ENCODE data around the gene HOXB1.

The HOXB1 gene

DNA sequence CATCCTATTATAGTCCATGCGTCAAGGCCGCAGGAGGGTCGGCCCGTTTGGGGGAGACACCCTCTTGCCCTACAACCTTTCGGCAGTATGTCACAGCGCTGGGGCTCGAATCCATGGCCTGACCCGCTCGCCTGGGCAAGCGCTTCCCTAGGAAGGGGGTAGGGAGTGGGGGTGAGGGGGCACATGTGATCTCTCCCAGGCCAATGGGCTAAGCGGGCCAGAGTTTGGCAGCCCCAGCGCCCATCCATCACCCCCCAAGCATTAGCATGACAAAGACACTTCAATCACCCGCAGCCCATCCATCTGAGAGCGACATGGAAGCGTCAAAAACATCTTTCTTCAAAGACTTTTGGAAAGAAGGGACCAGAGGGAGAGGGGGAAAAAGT, at the start of gene HOXB1:
HOXB1 (minus strand) TSS at position 125 of the 386 bp plus-strand sequence; CDS start at position 18, 107 bp downstream.
- in situ Hi-C loops (cut with MboI; ENCODE audit: low sequenced_read_pairs) = no loop called here

DNA sequence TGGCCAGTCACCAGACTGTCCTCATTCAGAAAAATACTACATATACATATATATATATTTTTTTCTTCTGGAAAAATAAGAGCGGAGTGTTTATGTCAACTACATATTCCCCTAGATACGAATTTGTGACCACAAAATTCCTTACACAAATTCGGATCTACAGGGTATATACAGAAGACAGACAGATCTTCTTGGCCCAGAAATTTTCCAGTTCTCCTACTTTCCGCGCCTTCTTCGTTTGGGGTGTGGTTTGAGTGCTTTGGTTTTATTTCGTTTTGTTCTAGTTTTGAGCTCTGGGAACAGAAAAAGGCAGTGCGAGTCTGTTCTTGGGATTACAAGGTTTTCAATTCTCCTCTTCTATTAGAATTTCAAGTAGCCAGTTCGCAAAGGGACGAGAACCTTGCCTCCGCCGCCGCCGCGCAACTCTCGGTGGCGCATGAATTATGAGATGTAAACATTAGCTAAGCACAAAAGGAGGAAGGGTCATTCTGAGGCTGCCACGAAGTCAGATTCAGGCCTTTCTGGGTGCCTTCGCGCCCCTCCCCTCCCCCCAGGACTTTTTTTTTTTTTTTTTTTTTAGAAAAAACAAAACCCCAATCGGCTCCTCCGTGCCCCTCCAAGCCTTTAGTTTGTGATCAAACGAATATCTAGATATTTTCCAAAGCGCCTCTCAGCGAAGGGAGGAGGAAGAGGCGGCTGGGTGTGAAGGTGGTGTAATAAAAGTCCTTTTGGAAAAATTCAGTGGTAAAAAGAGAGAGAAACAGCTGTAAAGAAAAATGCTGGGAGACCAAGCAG, 49.1 kb upstream of the HOXB1 start:
- in situ Hi-C loops (cut with MboI; ENCODE audit: low sequenced_read_pairs) = no loop called here

DNA sequence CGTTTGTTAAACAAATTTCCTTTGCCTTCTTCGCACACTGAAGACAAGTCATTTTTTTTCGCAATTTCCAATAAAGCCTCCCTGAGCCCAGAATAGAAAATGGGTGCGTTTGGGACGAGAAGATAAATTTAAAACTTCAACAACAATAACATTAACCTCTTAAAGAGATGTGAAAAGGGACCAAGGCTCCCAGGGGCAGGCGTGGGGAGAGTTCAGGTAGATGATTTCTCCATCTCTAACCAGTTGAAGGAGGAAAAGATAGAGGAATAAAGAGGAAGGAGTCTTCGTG, 48.6 kb upstream of the HOXB1 start:
- in situ Hi-C loops (cut with MboI; ENCODE audit: low sequenced_read_pairs) = no loop called here

DNA sequence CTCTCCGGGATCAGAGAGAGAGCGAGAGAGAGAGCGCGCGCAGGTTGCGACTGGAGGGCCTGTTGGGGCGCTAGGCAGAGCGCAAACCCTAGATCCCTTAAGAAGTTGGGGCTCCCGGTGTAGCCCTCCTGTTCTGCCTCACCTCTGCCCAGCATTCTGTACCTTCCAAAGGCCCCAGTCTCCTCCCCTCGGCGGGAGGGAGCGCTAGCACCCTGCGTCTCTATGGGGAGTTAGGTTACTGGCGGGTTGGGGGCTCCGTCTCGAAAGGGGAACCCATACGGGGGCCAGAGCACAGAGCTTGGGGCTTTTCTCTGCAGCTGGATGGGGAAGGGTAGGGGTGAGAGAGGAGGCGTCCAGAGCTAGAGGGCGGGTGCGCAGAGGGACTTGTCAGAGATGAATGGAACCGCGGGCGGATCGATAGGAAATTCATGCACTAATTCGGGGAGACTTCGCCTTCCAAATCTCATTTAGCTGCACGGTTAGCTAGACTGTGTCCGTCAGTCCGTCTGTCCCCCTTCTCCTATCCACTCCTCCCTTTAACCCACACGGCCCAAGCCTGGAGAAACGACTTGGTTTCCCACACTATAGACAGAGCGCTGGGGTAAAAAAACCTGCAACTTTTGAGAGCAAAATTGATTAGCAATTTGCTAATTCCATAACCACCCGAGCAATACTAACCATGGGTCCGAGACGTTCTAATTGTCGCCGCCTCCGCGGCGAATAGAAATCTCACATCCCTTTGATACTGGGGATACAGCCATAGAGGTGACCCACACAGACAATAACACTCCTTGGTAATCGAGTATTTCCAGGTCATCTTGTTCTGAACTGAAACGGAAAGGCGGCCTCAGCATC, 48.0 kb upstream of the HOXB1 start:
- in situ Hi-C loops (cut with MboI; ENCODE audit: low sequenced_read_pairs) = no loop called here

DNA sequence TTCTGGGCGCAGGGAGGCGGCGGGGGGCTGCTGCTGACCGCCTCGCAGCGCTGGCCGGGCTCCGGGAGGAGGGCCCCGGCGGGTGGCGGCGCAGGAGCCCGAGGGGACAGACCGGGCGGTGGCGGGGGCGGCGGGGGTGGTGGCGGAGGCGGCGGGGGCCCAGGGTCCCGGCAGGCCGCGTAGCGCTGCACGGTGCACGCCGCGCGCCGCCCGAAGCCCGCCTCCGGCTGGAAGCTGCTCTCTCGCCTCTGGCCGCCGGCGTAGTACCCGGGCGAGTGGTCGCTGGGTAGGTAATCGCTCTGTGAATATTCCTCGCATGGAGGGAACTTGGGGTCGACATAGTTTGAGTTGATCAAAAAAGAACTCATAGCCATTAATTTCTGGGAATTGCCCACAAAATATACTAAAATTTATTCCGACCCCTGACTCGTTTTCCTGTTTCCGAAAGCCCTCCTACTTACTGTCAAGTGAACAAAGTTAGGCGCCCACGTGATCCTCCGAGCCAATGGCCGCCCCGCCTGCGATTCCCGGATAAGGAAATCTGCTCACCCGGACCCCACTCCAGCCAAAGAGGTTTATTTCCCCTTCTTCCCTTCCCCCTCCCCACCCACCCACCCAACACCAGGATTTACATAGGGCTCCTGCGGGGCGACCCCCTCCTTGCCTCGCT, 47.3 kb upstream of the HOXB1 start, which contains the start of gene HOXB4:
HOXB4 (minus strand) TSS at position 405 of the 670 bp plus-strand sequence; CDS start at position 374, 31 bp downstream.
- in situ Hi-C loops (cut with MboI; ENCODE audit: low sequenced_read_pairs) = no loop called here

DNA sequence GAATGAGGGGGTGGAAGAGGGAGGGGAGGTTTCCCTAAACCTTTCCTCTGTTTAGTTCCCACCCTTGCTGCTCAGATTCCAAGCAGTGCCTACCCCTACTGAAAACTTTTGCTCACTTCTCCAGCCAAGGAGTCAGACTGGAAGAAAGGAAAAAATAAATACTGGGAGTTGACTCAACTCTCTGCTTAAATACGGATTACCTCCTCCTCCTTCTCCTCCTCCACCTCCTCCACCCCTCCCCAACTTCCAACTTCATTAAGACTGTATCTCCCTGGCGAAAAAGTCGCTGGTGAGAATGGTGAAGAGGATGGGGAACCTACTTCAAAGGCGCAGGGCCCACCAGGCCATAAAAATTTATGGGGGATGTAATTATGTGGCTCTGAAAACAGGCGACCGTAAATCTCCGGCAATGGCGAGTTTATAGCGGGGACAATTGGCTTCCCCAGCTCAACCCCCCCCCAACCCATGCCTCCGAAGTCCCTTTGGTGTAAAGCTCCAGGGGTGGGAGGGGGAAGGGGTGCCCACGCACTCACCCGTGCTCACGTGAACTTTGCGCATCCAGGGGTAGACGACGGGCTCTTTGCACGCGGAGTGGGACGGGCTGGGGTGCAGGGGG, 46.6 kb upstream of the HOXB1 start:
- in situ Hi-C loops (cut with MboI; ENCODE audit: low sequenced_read_pairs) = no loop called here

DNA sequence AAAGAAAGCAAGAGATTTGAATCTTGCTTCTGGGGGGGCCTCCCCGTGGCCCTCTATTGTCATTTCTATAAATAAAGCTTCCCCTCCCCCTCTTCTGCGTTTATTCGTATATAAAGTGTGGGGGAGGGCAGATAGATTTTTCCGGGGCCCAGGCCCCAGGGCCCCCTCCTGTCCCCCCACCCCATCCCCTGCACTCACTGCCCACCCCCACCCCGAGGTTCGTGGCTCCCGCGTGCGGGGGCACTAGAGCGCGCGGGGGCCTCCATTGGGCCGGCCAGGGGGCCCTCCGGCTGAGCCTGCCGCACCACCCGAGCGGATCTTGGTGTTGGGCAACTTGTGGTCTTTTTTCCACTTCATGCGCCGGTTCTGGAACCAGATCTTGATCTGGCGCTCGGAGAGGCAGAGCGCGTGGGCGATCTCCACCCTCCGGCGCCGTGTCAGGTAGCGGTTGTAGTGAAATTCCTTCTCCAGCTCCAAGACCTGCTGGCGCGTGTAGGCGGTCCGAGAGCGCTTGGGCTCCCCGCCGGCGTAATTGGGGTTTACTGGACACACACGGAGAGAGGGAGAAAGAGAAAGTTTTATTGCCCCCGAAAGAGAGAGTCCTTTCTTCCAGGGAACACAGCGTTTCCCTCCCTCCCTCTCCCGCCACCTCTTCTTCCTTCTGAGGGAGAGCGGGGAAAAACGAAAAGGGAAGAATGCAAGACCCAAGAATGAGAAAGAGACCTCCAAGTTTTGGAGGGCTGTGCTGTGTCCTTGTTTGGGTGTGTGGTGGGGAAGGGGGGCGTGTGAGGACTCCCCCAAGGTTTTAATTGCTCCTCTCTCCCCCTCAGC, 45.9 kb upstream of the HOXB1 start:
- in situ Hi-C loops (cut with MboI; ENCODE audit: low sequenced_read_pairs) = no loop called here

DNA sequence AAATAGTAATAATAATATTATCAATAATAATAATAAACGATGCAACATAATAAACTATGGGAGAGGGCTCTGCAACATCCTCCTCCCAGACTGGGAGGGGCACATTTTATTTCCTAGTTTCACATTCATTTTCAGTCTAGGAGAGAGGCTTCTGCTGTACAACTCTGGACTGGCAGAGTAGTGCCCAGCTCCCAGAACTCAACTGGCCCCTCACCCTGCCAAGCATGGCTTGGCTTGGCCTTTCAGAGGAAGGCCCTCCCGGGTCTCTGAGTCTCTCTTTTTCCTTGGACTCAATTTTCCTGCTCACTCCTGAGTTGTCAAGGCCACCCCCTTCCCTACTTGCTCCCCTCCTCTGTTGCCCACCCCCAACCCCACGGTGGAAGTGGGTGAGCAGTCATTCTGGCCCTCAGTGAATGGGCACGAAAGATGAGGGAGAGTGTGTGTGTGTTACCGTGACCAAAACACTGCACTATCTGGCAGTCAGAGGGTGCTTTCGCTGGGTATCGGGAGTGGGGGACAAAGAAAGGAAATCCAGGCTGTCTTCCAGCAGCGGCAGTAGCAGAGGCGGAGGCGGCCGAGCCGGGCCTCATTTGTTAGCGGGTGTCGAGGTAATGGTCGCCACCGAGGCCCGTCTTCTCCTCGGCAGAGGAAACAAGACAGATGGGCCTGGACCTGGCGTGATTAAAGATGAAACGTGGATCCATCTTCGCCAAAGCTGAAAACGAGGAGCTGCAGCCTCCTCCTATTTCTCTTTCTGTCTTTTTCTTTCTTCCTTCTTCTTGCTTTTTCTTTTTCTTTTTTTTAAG, 45.1 kb upstream of the HOXB1 start:
- in situ Hi-C loops (cut with MboI; ENCODE audit: low sequenced_read_pairs) = no loop called here

DNA sequence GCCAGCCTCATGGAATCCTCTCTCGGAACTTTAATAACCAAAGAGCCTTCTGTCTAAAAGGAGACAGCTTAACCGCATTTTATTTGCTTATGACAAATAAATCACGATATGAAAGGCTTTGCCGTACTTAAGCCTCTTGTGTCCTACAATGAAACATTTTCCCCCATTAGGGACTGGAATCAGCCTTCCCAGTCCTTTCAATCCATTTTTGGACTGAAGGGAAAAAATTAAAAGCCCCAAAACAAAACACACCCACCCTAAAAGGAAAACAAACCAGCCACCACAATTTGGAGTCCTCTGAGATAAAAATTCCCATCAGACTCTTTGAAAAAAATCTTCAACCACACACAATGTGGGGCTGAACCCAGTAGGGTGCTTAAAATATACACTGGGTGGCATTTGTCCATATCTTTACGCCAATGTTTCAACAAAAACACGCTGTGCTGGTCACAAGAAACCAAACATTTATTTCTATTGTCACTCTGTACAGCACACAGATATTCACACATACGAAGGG, 44.3 kb upstream of the HOXB1 start:
- in situ Hi-C loops (cut with MboI; ENCODE audit: low sequenced_read_pairs) = no loop called here

DNA sequence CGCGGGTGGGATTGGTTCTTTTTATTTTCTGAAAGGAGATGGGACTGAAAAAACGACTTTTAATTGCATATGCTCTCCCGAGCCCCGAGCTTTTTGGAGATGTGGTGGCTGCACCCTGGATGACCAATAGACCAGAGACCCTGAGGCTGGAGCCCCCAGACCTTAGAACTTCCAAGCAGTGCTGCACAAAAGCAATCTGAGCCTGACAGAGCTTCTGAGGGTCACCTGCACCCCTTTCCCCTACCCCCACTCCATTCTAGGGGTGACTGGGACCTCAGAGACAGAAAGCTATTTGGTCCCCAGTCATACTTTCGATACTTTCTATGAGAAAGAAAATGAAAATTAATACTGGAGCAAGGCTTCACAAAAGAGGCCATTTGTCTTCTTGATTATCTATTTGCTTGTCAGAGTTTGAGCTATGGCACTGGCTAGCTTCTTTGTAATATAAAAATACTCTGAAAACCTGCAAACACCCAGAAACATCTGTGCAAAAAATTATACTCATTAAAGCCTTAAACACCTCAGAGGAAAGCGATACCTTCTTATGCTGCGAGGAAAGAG, 43.8 kb upstream of the HOXB1 start:
- in situ Hi-C loops (cut with MboI; ENCODE audit: low sequenced_read_pairs) = no loop called here

DNA sequence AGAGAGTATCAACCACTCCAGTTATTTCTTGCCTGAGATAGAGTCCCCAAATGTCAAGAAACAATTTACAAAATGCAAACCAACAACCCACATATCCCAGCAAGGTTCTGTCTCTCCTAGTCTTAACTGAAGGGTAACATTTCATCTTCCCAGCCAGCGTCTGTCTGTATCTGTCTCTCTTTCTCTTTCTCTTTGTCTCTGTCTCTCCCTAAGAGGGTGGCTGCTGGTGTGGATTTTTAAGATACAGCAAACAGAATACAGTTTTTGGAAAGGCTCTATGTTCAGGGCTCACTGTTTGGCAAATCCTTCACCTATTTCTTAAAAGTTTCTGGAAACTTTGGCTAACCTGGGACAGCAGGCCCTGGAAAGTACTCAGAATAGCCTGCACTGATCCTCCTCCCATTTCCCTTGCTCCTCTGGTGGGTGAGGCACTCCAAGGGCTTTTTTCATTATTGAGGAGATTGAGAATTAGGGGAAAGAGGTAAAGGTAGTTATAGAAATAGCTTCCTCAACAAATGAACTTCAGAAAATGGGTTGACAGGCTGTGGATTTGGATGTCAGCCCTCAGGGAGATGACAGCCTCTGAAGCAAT, 41.1 kb upstream of the HOXB1 start:
- in situ Hi-C loops (cut with MboI; ENCODE audit: low sequenced_read_pairs) = no loop called here

DNA sequence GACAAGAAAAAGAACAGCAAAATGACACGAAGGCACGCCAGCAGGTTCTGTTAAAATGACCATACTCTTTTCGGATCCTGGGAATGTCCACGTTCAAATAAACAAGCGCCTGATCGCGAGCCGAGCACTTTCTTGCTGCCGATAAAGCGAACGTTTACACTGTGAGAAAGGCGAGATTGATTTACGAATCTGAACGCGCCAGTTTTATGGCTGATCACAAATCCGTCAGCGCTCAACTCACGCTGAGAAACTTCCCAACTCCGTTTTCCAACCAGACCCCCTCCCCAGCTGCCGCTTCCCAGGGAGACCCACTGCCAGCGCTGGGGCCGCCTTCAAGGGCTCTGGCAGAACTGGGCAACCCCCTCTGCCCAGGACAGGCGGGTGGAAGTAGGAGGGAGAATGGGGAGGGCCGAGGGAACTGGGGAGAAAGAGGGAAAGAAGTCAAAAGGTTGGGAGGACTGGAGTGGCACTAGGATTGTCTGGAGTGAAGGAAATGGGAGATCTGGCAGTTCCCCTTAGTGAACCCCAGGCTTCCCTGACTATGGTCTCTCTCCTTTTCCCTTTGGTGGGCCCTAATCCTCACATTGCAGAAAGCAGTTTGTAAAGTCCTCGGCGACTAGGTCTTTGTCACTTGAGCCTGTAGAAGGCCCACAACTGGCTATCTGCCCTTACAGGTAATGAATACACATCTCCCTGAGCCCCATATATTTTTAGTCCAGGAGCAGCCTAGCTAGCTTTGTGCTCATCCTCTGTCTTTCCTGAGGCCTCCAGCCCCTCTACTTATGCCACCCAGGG, 40.4 kb upstream of the HOXB1 start:
- in situ Hi-C loops (cut with MboI; ENCODE audit: low sequenced_read_pairs) = no loop called here

DNA sequence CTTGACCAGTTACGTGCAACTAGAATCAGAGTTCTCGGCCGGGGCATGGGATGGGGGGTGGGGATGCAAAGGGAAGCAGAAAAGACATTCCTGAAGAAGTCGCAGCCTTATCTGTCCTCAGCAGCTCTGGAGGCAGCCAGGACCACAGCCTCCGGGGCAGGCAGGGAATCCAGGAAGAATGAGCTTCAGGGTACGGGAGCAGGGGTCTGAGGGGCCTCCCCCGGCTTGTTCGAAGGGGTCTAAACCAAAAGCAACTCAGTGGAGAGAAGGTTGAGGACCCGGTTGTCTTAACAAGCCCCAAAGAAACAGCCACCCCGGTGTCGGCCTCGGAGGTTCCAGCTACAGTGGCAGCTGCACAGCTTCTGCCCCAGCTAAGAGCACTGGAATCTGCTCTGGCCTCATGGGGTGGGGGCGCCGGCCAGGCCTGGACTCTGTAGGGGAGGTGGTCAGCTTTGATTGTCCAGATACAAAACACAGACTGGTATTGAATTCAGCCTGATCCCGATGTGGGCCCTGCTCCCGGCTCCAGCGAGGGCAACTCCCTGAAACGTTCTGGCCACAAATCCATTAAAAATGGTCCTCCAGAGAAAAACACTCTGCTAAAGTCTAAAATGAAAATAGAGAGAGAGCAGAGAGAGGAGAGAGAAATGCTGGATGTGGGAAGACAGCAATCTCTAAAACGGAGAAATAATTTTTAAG, 39.7 kb upstream of the HOXB1 start:
- in situ Hi-C loops (cut with MboI; ENCODE audit: low sequenced_read_pairs) = no loop called here

DNA sequence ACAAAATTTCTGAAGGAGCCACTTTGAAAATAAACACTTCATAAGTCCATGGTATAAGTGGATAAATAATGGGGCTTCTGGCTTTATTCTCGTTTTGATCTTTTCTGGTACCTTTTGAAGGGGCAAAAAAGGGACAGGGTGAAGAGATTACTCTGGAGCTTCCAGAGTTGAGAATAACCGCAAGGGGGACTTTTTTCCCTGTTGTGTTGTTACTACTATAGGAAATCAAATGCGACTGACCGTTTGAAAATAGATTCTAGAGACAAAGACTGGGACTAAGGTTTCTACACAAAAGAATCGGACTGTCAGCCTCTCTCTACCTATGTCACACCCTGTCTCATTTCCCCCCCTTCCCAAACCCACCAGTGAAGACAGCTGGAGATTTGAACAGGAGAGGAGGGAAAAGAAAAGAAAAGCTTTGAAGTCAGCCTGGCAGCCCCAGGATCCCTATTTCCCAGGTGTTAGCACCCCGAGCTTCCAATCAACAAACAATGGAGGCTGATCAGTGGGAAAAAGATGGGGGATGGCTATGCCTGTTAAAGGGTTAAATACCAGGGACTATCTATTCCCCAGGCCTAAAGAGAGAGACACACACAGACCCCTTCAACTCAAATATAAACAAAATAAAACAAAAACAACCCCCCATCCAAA, 39.0 kb upstream of the HOXB1 start:
- in situ Hi-C loops (cut with MboI; ENCODE audit: low sequenced_read_pairs) = no loop called here

DNA sequence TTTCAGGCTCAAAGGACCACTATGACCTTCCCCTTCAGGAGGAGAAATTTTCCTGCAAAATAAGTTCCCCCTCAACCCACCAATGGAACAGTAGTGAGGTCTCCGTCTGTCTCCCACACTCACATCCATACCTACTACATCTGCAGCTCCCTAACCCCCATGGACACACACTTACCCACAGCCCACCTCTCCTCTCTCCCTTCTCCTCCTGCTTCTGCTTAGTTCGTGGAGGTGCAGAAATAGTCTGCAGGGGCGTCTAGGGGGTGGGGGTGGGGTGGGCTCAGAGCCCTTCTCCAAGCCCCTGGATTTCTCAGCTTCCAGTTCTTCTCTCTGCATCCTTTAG, 38.4 kb upstream of the HOXB1 start:
- in situ Hi-C loops (cut with MboI; ENCODE audit: low sequenced_read_pairs) = no loop called here

DNA sequence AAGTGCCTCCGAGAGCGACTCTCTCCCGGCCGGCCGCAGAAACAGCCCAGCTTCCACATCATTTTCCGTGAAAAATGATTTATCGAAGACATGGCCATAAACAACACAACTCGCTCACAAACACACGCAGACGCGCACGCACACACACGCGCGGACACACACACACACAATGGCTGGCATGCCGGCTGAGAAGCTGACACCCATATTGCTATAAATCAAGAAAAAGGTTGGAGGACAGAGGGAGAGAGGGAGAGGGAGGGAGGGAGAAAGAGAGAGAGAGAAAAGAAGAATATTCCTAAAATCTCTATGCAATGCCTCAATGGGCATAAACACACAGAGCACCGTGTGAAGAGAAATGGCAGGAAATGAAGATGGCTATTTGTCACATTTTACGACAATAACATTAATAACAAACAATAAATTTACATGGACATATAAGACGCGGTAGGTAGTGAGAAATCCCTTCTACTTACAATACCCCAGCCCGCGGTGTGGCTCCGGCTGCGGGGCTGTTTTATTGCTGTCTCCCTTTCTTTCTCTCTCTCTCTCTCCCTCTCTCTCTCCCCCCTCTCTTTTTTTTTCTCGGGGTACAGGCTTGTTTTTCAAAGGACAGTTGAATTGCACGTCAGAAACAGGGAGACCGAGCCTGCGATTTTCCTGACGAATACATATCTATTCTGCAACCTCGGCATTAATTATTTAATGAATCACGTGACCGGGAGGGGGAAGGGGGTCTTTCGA, 37.9 kb upstream of the HOXB1 start:
- in situ Hi-C loops (cut with MboI; ENCODE audit: low sequenced_read_pairs) = no loop called here
